Activated CD4-positive, alpha-beta T cell treated with anti-CD3 and anti-CD28 coated beads, Interleukin-10, Interleukin-2, amounts not matched to agents 100 ng/mL and 50 ng/mL, durations not matched to agents 16 hours and 8 hours (primary cell): ENCODE results near the gene CMTM7.
A peak's percentile ranks its signal among the peaks of the same experiment; 100 is the strongest.

Source experiments
- DNase-seq: peaks from one replicate; pipeline ENCODE4 v3.0.0-alpha.2; 2020

The CMTM7 gene

DNA sequence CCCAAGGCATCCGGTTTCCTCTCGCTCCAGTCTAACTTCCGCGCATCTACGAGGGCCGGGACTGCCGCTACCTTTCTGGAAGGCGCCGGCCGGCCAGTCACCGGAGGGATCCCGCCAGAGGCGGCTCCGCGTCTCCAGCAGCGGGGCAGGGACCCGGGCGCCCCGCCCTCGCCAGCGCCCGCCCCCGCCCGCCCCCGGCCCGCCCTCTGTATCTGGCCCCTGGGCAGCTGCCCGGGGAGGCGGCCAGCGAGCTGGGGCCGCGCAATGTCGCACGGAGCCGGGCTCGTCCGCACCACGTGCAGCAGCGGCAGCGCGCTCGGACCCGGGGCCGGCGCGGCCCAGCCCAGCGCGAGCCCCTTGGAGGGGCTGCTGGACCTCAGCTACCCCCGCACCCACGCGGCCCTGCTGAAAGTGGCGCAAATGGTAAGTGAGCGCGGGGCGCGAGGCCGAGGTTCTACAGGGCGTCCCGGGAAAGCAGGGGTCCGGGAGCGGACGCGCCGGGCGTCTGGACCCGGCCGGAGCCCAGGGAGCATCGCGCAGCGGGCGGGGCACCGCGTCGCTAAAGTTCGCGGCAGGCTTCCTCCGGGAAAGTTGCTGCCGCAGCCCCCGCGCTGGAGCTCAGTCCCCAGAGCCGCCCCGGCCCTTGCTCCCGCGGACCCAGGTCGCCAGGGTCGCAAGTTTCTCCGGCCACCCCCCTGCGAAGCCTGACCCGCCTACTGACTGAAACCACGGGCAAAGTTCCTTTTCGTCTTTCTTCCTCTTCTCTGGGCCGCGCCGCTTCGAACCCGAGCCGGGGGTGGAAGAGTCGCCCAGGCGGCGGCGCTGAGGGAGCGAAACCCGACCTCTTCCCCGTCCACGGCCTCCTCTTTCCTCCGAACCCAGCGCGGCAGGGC, at the start of gene CMTM7:
TSS of gene CMTM7 (plus strand) at position 211 of the 893 bp plus-strand sequence. CDS start at position 265, 54 bp downstream.
- DNase-seq = peak; percentile 80

GRCh38 chr3:32347343-32348125, 44.1 kb upstream of the CMTM7 start:
- no peak for DNase-seq

DNA sequence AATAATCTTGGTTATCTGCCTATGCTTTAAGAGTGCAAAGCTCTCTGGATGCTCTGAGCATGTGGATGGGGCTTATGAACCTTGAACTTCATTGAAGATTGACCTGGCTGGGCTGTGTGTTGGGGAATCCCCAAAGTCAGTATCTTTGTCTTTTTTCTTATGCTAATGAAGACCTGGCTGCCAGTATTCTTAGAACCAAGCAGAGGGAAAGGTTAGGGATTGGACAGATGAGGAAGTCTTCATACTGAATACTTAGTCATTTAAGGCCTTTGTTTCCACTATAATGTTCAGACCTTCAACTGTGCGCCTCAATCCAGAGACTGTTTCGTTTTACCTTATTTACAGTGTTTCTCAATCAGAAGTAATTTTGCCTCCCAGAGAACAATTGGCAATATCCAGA, 42.5 kb upstream of the CMTM7 start:
- DNase-seq = no peak

DNA sequence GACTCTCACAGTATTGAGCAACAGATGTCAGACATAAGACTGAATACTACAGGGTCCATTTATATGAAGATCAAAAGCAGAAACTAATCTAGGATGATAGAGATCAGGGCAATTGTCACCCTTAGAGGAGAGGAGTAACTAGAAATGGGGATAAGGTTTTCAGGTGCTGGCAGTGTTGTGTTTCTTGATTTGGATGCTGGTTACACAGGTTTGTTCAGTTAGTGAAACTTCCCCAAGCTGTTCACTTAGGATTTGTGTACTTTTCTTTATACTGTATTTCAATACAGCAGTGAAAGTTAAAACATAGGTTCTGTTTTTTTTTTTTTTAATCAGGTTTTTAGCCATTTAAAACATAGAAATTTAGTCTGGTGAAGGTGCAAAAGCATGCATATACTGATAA, 39.1 kb upstream of the CMTM7 start:
- no peak for DNase-seq

DNA sequence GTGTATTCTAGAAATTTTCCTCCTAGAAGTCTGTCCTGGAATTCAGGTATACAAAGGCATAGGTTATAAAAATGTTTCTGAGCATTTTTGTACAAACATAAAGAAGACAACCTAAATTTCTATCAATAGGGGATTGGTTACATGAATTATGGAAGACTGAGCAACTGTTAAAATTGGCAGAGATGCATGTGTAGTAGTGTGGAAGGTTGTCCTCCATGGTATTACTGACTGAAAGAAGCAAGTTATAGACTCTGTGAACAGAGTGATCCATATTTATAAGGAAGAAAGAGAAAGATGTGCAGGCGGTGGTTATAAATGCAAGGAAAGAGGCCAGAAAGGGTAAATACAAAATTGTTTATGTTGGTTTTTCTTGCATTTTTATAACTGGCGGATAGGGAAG, 38.3 kb upstream of the CMTM7 start:
- DNase-seq = no peak

GRCh38 chr3:32354362-32354778, 37.3 kb upstream of the CMTM7 start:
- DNase-seq = no peak

DNA sequence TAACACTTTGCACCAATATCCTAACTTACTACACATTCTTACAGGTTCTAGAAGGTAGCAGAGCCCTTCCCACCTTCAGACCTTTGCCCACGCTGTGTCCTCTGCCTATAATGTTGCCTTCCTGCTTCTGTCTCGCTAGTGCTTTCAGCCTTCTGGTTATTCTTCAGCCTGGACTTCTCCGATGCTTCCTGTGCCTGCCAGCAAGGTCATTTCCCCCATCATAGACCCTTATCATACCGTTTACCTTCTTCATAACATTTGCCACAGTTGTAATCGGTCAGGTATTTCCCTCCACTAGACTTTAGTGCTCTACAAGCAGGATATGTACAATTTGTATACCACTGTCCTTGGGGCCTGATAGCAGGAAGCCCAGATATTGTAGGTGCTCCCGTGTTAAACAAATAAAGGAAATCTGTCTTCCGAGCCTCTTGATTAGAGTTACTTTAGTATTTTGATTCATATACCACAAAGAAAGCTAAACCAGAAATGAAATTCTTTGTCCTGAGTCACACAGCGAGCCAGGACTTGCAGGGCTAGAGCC, 35.8 kb upstream of the CMTM7 start:
- no peak for DNase-seq

GRCh38 chr3:32359766-32360492, 31.7 kb upstream of the CMTM7 start:
- no peak for DNase-seq

DNA sequence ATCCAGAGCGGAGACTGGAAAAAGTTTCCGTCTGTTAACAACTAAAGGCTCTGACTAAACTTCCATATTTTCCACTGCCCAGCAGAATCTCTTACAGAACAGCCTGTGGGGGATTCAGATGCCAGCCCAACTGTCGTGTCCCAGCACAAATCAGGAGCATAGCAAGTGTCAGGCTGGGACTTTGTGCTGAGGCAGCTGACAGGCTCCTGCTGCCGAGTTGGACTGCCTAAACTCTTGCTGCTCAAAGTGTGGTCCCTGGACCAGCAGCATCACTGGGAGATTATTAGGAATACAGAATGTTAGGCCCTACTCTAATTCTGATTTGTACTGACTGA, 31.2 kb upstream of the CMTM7 start:
- DNase-seq = no peak

DNA sequence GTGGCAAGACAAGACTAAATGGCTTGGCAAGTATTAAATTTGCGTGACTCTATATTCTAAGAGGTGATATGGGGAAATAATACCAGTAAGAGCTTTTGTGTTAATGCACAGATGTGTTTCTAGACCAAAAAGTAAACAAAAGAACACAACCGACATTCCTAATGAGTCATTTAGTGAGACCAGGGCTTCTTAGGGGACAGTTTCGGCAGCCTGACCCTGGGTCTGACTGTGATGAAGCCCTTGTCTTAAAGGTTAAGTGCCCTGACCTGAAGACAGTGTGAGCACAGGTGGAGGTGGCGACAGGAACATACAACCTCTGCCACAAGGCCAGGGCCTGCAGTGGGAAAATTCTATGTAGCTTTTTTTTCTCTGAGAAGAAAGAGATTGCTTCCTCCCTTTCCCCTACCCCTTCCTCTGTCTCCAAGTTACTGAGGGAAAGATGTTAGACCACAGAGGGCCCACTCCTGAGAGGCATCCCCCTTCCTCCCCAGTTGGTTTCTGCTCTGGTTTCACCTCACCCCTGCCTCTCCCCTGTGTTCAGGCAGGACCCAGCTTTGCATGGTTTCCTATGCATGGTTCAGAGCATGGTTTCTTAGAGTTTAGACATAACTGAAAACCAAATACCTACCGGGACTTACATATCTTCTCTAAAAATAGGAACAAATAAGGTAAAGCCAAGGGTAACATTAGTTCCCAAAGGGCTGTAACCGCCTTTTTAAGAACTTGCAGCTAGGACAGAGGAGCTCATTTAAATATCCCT, 24.8 kb upstream of the CMTM7 start:
- no peak for DNase-seq

- no peak for DNase-seq
Measured at GRCh38 chr3:32367442-32367841, 24.2 kb upstream of the CMTM7 start.

- DNase-seq = peak; percentile 32
Measured at GRCh38 chr3:32371461-32372212, 20.0 kb upstream of the CMTM7 start.

- DNase-seq = no peak
Measured at GRCh38 chr3:32372213-32372490, 19.5 kb upstream of the CMTM7 start.

- DNase-seq = no peak
Measured at GRCh38 chr3:32373276-32373675, 18.4 kb upstream of the CMTM7 start.

DNA sequence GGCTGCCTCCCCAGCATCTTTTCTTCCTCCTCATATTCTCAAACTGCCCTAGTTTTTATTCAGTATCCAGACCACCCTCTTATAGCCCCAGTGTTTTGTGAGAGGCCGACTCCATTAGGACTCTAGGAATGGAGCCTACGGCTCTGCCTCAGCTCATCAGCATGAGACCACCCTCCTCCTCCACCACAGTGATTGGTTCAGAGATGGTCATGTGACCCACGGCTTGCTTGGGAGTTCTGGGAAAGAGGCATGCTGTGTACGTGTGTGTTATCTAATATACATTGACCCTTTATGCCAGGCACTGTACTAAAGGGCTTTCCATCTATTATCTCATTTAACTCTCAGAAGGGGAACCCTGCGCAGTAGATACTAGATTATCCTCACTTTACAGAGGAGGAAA, 17.8 kb upstream of the CMTM7 start:
- DNase-seq = no peak

- peak; percentile 81 for DNase-seq
Measured at GRCh38 chr3:32374788-32375595, 16.7 kb upstream of the CMTM7 start.

DNA sequence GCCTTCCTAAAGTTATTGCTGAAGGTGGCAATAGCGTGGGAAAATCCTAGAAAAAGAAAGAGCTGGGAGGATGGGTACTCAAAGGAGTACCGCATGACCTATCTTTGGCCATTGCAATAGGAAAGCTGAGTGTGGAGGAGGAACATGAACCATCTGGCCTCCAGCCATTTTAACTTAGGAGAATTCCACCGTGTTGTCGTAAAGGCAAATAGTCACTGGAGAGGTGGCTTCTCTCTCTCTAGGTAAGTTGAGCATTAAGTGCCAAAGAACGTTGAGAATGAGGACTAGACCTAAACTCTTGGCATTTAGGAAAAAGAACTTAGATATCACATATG, 16.1 kb upstream of the CMTM7 start:
- DNase-seq = no peak

GRCh38 chr3:32376115-32376514, 15.5 kb upstream of the CMTM7 start:
- no peak for DNase-seq

- no peak for DNase-seq
Measured at GRCh38 chr3:32379831-32380500, 11.7 kb upstream of the CMTM7 start.

DNA sequence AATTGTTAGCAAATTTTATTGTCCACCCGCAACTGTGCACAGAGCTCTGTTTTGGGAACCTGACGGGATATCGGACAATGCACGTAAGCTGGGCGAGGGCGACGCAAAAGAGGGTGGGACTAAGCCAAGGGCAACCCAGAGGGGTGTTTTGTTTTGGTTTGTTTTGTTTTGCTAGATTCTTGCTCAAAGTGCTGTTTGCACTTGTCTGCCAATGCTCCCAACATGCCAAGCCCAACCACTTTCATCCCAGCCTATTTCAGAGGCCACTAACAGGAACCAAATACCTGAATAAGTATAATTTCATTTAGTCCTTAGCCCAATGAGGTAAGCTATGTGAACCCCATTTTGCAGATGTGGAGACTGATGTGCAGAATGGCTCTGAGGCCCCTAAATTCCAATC, 9.7 kb upstream of the CMTM7 start:
- no peak for DNase-seq
